OCI-LY7 (cell line): ENCODE results near the gene UVRAG.

ENCODE experiments used
- CTCF ChIP-seq: fragments of 200-600 bp; sonication (generic); conservative IDR thresholded peaks from 2 replicates; pipeline ENCODE4 v1.5.1; 2014; ENCODE audit warnings: mild to moderate bottlenecking, antibody characterized with exemption, low read length, moderate library complexity, mixed read lengths
- EZH2phosphoT487 ChIP-seq: fragments of 200-600 bp; sonication (generic); IDR thresholded peaks from 2 replicates; pipeline ENCODE4 v1.6.1; 2018; ENCODE audit warnings: low read depth, borderline replicate concordance, mild to moderate bottlenecking, mixed run types, antibody characterized with exemption, low read length, moderate library complexity, mixed read lengths

DNA sequence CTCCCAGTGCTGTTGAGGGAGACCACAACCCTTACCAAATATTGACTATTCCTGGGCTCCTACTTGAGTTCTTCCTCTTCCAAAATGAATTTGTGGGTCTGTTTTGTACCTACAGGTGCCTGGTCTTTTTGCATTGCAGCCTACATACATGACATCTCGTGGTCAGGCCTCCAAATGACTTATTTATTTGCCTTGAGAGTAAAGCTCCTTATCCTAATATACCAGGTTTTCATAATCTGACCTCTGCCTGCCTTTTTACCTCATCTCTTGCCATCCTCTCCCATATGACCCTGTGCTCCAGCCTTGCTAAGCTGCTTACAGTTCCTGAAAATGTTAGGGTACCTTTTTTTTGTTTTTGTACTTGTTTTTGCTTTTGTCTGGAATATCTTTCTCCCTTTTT, 130.4 kb downstream of the UVRAG start:
- TF ChIP-seq CTCF (no peak), EZH2phosphoT487 (no peak)
